MCF 10A (cell line): ENCODE measurements around the gene CLEC4M. TPM values are rescaled to one million over a fixed set of nuclear protein-coding genes. Genes with fewer than 3 reads are reported as not detected.

Source experiments
- BruUV-seq: library from RNA; stranded (reverse); fragments of 400-500 nt; replicated peaks from 2 replicates; lab custom pipeline; 2021; lab: Mats Ljungman, UMichigan
- CTCF ChIA-PET: fragments of 300-600 bp; sonication (Branson Sonifier 250); formaldehyde crosslinking; extraction: SDS; loops from one replicate; lab custom pipeline; 2021; ENCODE audit warnings: antibody characterized with exemption, inconsistent platforms; lab: Yijun Ruan, JAX
- POLR2A ChIA-PET: fragments of 300-600, 350-650 bp; sonication (Branson Sonifier 250); formaldehyde crosslinking; extraction: SDS; loops from one replicate; lab custom pipeline; 2020; ENCODE audit warnings: antibody characterized with exemption, inconsistent platforms; lab: Yijun Ruan, JAX
- DNase-seq: peaks from one replicate; pipeline ENCODE4 v3.0.0-alpha.2; 2018; ENCODE audit not compliant: unreplicated experiment
- H3K27ac Mint-ChIP-seq: one replicate; pipeline ENCODE4 v1.8.0; 2022; ENCODE audit warnings: mild to moderate bottlenecking, low read depth, mixed read lengths; ENCODE audit not compliant: unreplicated experiment
- H3K27me3 Mint-ChIP-seq: one replicate; pipeline ENCODE4 v1.8.0; 2022; ENCODE audit warnings: mixed read lengths; ENCODE audit not compliant: insufficient read depth, unreplicated experiment
- H3K36me3 Mint-ChIP-seq: one replicate; pipeline ENCODE4 v1.8.0; 2022; ENCODE audit warnings: mild to moderate bottlenecking, moderate library complexity, mixed read lengths; ENCODE audit not compliant: insufficient read depth, unreplicated experiment
- H3K4me1 Mint-ChIP-seq: one replicate; pipeline ENCODE4 v1.8.0; 2022; ENCODE audit warnings: mixed read lengths; ENCODE audit not compliant: insufficient read depth, unreplicated experiment
- H3K4me3 Mint-ChIP-seq: one replicate; pipeline ENCODE4 v1.8.0; 2022; ENCODE audit warnings: mild to moderate bottlenecking, moderate library complexity, mixed read lengths; ENCODE audit not compliant: unreplicated experiment
- H3K9me3 Mint-ChIP-seq: one replicate; pipeline ENCODE4 v1.8.0; 2022; ENCODE audit warnings: mixed read lengths; ENCODE audit not compliant: unreplicated experiment
- intact Hi-C: fragments of 100-400 bp; cut with micrococcal nuclease; formaldehyde crosslinking; loops from 2 replicates; pipeline ENCODE4 v1.14.1; 2022
- total RNA-seq: library from RNA; stranded (reverse); gene quantifications from 2 replicates; pipeline ENCODE4 v1.2.3, GENCODE V29; 2022
- TF ChIP-seq, protein P1 (sequence below): fragments of 200-600 bp; IDR thresholded peaks from one replicate; pipeline ENCODE4 v1.8.0; 2022; ENCODE audit warnings: antibody characterized with exemption, mild to moderate bottlenecking; ENCODE audit not compliant: unreplicated experiment

CLEC4M gene
- total RNA-seq, 1 experiment from 2014 or later = not detected

DNA sequence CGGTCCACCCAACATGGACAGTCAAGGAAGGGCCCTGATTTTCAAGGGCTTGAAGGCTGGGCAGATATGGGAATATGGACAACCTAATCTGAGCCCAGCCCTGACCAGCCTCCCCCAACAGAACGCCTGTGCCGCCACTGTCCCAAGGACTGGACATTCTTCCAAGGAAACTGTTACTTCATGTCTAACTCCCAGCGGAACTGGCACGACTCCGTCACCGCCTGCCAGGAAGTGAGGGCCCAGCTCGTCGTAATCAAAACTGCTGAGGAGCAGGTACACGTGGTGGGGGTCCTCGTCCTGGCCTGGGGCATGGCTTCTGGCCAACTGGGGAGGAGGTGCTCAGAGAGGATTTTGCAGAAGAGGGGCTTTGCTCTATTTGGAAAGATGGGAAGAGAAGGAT is 3.5 kb downstream of the CLEC4M start:
- intact Hi-C loops = no loop called here
- ChIA-PET CTCF (no interaction called here), POLR2A (interaction anchor here (0.7 to 1.4 kb wide), 2 partner anchors 17 to 40 kb away, joined by 4 read pairs; no protein-coding TSS in a partner anchor)
- no peak for DNase-seq
- Mint-ChIP-seq H3K27ac (no peak overlapping the region), H3K36me3 (no peaks in the 10 kb centered on the region), H3K27me3 (peaks cover 70% of the 10 kb centered on the region), H3K9me3 (no peaks in the 10 kb centered on the region), H3K4me1 (no peaks in the 10 kb centered on the region), H3K4me3 (no peak overlapping the region)
- BruUV-seq = no TSS peak
- TF ChIP-seq, protein P1, sequence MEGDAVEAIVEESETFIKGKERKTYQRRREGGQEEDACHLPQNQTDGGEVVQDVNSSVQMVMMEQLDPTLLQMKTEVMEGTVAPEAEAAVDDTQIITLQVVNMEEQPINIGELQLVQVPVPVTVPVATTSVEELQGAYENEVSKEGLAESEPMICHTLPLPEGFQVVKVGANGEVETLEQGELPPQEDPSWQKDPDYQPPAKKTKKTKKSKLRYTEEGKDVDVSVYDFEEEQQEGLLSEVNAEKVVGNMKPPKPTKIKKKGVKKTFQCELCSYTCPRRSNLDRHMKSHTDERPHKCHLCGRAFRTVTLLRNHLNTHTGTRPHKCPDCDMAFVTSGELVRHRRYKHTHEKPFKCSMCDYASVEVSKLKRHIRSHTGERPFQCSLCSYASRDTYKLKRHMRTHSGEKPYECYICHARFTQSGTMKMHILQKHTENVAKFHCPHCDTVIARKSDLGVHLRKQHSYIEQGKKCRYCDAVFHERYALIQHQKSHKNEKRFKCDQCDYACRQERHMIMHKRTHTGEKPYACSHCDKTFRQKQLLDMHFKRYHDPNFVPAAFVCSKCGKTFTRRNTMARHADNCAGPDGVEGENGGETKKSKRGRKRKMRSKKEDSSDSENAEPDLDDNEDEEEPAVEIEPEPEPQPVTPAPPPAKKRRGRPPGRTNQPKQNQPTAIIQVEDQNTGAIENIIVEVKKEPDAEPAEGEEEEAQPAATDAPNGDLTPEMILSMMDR = no peak

DNA sequence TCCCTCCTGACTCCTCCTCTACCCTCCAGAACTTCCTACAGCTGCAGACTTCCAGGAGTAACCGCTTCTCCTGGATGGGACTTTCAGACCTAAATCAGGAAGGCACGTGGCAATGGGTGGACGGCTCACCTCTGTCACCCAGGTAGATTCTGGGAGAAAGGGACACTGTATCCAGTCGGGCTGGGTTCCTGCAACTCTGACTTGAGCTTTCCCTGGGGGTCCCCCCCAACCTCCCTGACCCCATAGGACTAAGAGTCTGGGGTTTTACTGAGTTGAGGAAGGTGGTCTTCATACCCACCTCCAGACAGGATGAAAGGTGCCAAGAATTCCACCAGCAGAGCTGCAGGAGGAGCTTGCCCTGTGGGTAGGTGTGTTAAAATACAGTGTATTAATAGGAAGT is 4.4 kb downstream of the CLEC4M start:
- intact Hi-C loops = no loop called here
- peaks cover 3% of the 10 kb centered on the region for H3K4me1 Mint-ChIP-seq
- DNase-seq = no peak
- H3K9me3 Mint-ChIP-seq = no peaks in the 10 kb centered on the region
- no TSS peak for BruUV-seq
- POLR2A ChIA-PET = interaction anchor here (0.6 to 1.4 kb wide), 2 partner anchors 16 to 473 kb away, joined by 3 to 4 read pairs; partner anchors contain the start of gene INSR
- CTCF ChIA-PET = interaction anchor here (0.6 to 0.7 kb wide), 2 partner anchors 87 to 497 kb away, joined by 3 read pairs; partner anchors contain the start of gene TRAPPC5
- H3K36me3 Mint-ChIP-seq = no peaks in the 10 kb centered on the region
- H3K27me3 Mint-ChIP-seq = peaks cover 75% of the 10 kb centered on the region
- no peak overlapping the region for H3K27ac Mint-ChIP-seq
- TF ChIP-seq, protein P1 = no peak
- no peak overlapping the region for H3K4me3 Mint-ChIP-seq

DNA sequence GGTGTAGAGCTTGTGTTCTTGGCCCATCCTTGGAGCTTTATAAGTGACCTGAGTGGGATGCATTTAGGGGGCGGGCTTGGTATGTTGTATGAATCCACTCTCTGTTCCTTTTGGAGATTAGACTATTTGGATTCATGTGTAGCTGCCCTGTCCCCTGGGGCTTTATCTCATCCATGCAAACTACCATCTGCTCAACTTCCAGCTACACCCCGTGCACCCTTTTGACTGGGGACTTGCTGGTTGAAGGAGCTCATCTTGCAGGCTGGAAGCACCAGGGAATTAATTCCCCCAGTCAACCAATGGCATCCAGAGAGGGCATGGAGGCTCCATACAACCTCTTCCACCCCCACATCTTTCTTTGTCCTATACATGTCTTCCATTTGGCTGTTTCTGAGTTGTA is 6.1 kb downstream of the CLEC4M start:
- Mint-ChIP-seq H3K4me1 (peaks cover 9% of the 10 kb centered on the region), H3K4me3 (no peak overlapping the region), H3K27me3 (peaks cover 58% of the 10 kb centered on the region), H3K27ac (no peak overlapping the region), H3K9me3 (no peaks in the 10 kb centered on the region), H3K36me3 (no peaks in the 10 kb centered on the region)
- intact Hi-C loops = no loop called here
- no peak for DNase-seq
- CTCF ChIA-PET = interaction anchor here (0.6 kb wide), 1 partner anchor 162 kb away, joined by 4 read pairs; no protein-coding TSS in a partner anchor
- no TSS peak for BruUV-seq
- POLR2A ChIA-PET = no interaction called here
- TF ChIP-seq, protein P1 = no peak

DNA sequence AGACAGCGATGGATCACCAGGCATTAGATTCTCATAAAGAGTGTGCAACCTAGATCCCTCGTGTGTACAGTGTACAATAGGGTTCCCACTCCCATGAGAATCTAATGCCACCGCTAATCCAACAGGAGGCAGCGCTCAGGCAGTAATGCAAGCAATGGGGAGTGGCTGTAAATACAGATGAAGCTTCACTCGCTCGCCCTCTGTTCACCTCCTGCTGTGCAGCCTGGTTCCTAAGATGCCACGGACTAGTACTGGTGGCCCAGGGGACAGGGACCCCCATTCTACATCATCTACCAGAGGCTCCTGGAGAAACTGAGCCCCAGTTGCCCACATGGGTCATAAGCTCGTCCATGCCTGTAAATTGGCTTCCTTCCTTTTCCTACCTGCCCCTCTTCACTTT is 8.0 kb downstream of the CLEC4M start:
- no peaks in the 10 kb centered on the region for H3K36me3 Mint-ChIP-seq
- CTCF ChIA-PET = interaction anchor here (0.6 to 0.7 kb wide), 2 partner anchors 11 to 591 kb away, joined by 3 read pairs; no protein-coding TSS in a partner anchor
- no peaks in the 10 kb centered on the region for H3K9me3 Mint-ChIP-seq
- intact Hi-C loops = no loop called here
- H3K27me3 Mint-ChIP-seq = peaks cover 55% of the 10 kb centered on the region
- peaks cover 9% of the 10 kb centered on the region for H3K4me1 Mint-ChIP-seq
- BruUV-seq = no TSS peak
- DNase-seq = no peak
- POLR2A ChIA-PET = no interaction called here
- TF ChIP-seq, protein P1 = no peak
- H3K27ac Mint-ChIP-seq = no peak overlapping the region
- no peak overlapping the region for H3K4me3 Mint-ChIP-seq
